Measurements from ENCODE around the gene ZNF841. TPM values are rescaled to one million over a fixed set of nuclear protein-coding genes. Genes with fewer than 3 reads are reported as not detected.

ZNF841 gene
- total and polyA plus RNA-seq, 2 donors (not counting 3 experiments of a cell fraction or from before 2014, with no cell fraction given) = 5.2 to 17.7 TPM

DNA sequence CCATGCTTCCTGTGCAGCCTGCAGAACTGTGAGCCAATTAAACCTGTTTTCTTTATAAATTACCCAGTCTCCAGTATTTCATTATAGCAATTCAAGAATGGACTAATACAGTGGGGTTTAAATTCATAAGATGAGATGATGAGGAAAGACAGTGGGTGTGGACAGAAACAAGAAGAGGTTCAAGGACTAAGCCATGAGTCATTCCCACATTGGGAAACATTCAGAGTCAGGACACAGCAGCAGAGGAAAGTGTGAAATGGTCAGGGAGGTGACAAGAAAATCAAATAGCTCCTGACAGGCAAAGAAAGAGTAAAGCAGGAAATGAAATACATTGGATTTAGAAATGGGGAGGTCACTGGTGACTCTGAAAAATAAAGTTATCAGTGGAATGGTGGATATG lies 9.1 kb downstream of the ZNF841 start:
- Histone ChIP-seq H3K9ac (replicated peaks; ENCODE audit: extremely low read depth, insufficient read depth, low read length) (no peak overlapping the region), H3K4me2 (ENCODE audit: insufficient read depth, low read length) (no peak overlapping the region), H4K20me1 (replicated peaks; ENCODE audit: control insufficient read depth, extremely low read depth, insufficient read depth, low read length) (no peaks in the 10 kb centered on the region), H3K9me1 (replicated peaks; ENCODE audit: control insufficient read depth, extremely low read depth, insufficient read depth, low read length) (no peaks in the 10 kb centered on the region), H3K9me3 (replicated peaks; ENCODE audit: control insufficient read depth, insufficient read depth, low read length) (no peaks in the 10 kb centered on the region), H3K36me3 (ENCODE audit: control insufficient read depth in 2 of 2, extremely low read depth in 1 of 2, insufficient read depth in 2 of 2, low read length in 2 of 2) (peaks cover 14 to 19% of the 10 kb centered on the region in 2 experiments), H3K79me2 (ENCODE audit: control insufficient read depth, insufficient read depth, low read length) (peaks cover 9% of the 10 kb centered on the region), H2AFZ (ENCODE audit: low read depth, low read length) (no peak overlapping the region), H3K27me3 (ENCODE audit: control insufficient read depth in 2 of 2, insufficient read depth in 2 of 2, low read length in 2 of 2) (no peaks in the 10 kb centered on the region), H3K27ac (ENCODE audit: insufficient read depth, low read depth, low read length) (no peak overlapping the region), H3K4me1 (ENCODE audit: control insufficient read depth, extremely low read depth, insufficient read depth, low read length) (no peaks in the 10 kb centered on the region), H3K4me3 (replicated peaks in 1 of 3; ENCODE audit: insufficient read depth in 1 of 3, low read depth in 1 of 3, low read length in 3 of 3) (no peak overlapping the region)
- no peak for DNase-seq (ENCODE audit: low read depth, low spot score)
- no TSS peak for BruUV-seq (replicated peaks)
- POLR2A ChIA-PET = no interaction called here
- TF ChIP-seq, protein P1, sequence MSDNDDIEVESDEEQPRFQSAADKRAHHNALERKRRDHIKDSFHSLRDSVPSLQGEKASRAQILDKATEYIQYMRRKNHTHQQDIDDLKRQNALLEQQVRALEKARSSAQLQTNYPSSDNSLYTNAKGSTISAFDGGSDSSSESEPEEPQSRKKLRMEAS (IDR thresholded peaks at IDR 0.05; ENCODE audit: insufficient read depth, insufficient read length) = no peak
- TF ChIP-seq JUN (IDR thresholded peaks at IDR 0.05; ENCODE audit: borderline replicate concordance, insufficient read depth, insufficient read length, low read depth) = no peak
- TF ChIP-seq, protein P2, sequence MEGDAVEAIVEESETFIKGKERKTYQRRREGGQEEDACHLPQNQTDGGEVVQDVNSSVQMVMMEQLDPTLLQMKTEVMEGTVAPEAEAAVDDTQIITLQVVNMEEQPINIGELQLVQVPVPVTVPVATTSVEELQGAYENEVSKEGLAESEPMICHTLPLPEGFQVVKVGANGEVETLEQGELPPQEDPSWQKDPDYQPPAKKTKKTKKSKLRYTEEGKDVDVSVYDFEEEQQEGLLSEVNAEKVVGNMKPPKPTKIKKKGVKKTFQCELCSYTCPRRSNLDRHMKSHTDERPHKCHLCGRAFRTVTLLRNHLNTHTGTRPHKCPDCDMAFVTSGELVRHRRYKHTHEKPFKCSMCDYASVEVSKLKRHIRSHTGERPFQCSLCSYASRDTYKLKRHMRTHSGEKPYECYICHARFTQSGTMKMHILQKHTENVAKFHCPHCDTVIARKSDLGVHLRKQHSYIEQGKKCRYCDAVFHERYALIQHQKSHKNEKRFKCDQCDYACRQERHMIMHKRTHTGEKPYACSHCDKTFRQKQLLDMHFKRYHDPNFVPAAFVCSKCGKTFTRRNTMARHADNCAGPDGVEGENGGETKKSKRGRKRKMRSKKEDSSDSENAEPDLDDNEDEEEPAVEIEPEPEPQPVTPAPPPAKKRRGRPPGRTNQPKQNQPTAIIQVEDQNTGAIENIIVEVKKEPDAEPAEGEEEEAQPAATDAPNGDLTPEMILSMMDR (IDR thresholded peaks at IDR 0.05; ENCODE audit: extremely low read depth in 1 of 2, insufficient read depth in 1 of 2, low read depth in 1 of 2, low read length in 2 of 2) = no peak
- no peak for TF ChIP-seq MYC (IDR thresholded peaks at IDR 0.05; ENCODE audit: low read depth, low read length)
- TF ChIP-seq POLR2A (IDR thresholded peaks at IDR 0.05; ENCODE audit: low read depth, low read length) = no peak
- TF ChIP-seq GATA2 (IDR thresholded peaks at IDR 0.05; ENCODE audit: insufficient read depth, insufficient read length, low read depth, low read length) = no peak
- TF ChIP-seq FOS (IDR thresholded peaks at IDR 0.05; ENCODE audit: borderline replicate concordance, insufficient read depth, low read length) = no peak
- no peak for TF ChIP-seq POLR2AphosphoS5 (IDR thresholded peaks at IDR 0.05; ENCODE audit: insufficient read depth, low read depth, low read length)
- no peak for TF ChIP-seq EZH2 (IDR thresholded peaks at IDR 0.05; ENCODE audit: borderline replicate concordance, low read depth, low read length, severe bottlenecking)
- no peak for FAIRE-seq
- intact Hi-C loops (cut with micrococcal nuclease) = no loop called here
- dilution Hi-C loops (cut with MboI; ENCODE audit: extremely low pct_ligation_motif_present, low sequenced_read_pairs) = no loop called here
- CTCF ChIA-PET = no interaction called here
